ENCODE results near the gene ENO4.

The ENO4 gene

DNA sequence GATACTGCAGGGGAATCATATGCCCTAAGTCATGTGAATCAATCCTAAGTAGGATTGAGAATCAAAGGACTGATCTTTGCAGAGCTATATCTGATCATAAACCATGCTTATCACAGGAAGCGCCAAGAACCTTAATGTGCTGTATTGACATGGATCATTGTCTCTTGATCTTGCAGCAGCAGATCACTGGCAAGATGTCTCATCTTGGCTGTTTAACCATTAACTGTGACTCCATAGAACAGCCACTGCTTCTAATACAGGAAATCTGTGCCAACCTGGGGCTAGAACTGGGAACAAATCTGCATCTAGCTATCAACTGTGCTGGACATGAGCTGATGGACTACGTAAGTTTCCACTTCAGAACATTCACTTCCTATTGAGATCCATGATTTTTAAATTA lies 21.6 kb downstream of the ENO4 start:
- no peak for DNase-seq

DNA sequence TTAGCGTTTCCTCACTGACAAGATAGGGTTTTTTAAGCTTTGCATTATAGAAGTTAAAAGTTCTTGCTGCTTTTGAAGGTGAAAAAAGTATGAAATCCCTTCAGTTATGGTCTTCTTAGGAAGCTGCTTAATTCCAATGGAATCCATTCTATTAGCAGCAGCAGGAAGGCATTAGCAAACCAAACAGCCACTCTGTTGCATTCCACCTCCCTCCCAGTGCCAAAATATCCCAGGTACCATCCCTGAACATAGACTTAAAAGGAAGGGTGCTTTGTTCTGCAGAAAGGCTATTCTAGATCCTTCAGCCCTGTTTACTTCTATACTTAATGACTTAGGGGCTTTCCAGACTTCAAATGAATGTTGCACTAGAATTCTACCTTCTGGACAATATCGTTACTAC lies 23.8 kb downstream of the ENO4 start:
- no peak for DNase-seq

DNA sequence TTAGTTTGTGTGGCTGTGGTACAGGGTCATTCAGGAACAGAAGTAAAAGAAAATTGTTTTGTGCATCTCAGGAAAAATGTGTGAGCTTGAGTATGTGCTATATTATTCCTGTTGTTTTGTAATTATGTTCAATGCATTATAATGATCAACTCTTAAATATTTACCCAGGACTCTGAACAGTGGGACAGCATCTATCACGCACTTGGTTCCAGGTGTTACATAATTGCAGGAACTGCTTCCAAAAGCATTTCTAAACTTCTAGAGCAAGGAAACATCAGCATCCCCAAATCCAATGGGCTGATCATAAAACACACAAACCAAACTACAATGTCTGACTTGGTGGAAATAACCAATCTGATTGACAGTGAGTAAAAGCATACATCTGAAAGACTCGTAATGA lies 26.6 kb downstream of the ENO4 start:
- DNase-seq, result no peak

DNA sequence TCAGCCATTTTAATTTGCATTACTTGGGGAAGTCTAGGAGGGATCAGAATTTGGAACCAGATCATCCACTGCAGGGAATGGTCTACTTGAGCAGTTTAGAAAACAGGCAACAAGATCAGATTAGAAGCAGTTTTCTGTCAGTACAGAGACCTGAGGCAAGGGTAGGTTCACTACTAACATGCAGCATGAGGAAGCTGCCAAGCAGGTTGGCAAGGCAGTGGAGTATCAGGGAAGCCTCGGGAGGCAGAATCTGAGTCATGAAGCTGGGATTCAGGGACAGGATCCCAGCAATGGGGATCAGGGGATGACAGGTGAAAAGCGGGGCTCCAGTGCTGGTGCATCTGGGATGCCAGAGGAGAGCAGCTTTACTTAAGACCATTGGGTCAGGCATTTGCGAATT lies 28.1 kb downstream of the ENO4 start:
- DNase-seq, result no peak

DNA sequence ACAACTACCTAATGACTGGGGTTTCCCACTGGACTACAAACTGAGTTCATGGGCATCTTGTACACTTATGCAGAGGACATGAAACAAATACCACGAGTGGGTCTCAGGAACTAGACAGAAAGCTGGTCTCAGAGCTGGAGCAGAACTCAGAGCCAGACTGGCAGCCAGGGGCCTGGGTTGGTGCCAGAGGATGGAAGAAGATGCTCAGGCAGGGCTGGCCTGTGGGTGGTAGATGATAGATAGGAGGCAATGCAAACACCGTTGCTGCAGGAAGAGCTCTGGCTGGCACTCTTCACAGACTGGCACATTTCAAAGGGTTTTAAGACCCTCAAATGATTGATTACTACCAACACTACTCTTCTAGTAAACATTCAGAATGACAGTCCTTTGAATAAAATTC lies 28.8 kb downstream of the ENO4 start:
- DNase-seq, result no peak

DNA sequence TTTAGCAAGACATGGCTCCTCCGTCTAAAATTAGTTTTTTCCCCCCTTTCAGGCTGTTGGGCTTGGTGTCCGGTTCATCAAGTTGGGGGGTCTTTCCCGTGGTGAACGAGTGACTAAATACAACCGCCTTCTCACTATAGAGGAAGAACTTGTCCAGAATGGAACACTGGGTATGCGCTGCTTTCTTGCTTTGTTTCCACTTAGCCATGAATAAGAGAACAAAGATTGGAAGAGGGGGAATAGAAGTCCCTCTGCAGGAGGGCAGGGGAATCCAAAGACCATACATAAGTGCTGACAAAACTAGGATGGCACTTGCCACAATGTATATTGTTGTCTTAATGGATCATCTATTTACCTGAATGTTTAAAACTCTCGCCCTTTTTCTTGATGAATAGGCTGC lies 30.5 kb downstream of the ENO4 start:
- no peak for DNase-seq

DNA sequence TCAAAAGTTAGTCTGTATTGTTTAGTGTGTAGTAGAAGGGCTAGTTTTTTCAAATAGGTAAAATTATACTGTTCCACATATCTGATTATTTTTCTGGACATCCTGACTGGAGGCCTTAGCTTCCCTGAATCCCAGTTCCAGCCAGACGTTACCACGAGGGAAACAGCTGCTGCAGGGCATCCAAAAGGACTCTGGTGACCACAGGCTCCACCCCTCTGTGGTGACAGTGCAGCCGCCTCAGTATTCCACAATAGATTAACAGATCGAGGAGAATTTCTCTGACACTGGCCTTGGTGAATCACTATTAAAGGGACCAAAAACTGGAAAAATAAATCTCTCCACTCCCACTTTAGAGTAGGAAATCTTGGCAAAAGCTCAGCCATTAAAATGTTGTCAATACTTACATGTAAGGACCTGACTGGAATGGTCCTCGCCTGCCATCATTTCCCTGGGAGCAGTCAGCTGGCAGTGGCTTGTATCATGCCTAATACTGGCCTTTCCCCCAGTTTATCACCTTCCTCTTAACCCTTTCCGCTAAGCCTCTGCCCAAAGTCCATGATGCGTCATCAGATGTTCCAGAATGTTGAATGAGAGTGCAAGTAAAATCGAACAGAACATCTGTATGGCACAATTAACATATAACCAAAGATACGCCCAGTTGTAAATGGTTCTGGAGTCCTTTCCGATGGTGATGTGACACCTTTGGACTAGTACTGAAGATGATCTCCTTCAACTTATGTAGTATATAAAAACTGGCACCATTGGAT lies 31.6 kb downstream of the ENO4 start:
- no peak for DNase-seq

DNA sequence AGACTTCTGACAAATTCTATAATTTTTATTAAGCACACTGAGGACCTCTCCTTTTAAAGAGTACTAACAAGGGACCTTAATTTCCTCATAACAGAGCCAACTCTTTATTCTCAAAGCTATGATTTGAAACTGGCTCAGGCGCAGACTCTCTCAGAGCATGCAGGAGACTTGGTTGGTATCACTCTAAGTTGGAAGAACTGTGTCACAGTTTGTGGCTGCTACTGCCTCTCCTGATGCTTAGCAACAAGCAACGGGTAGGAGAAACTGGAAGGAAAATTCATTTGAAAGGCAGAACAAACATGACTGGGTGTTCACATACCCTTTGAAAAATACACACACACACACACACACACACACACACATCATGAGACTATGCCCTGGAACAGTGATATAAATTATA lies 33.3 kb downstream of the ENO4 start:
- DNase-seq, result no peak

DNA sequence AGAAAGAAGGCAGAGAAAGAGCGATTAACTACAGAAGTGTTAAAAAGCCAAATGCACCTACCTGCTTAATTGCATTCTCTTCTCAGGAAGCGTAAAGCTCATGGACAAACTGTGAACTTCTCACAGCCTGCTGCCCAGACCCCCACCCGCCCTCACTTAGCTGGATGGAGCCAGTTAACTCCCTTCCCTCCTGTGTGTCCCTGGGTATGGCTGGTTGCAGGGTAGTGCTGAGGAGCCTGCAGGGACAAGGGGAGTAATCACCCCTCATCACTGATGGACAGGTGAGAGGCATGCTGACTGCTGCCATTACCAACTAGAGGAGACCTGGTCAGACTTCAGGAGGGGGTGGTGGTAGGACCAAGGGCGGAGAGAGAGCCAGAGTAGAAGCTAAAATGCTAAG lies 37.5 kb downstream of the ENO4 start:
- DNase-seq, result no peak

DNA sequence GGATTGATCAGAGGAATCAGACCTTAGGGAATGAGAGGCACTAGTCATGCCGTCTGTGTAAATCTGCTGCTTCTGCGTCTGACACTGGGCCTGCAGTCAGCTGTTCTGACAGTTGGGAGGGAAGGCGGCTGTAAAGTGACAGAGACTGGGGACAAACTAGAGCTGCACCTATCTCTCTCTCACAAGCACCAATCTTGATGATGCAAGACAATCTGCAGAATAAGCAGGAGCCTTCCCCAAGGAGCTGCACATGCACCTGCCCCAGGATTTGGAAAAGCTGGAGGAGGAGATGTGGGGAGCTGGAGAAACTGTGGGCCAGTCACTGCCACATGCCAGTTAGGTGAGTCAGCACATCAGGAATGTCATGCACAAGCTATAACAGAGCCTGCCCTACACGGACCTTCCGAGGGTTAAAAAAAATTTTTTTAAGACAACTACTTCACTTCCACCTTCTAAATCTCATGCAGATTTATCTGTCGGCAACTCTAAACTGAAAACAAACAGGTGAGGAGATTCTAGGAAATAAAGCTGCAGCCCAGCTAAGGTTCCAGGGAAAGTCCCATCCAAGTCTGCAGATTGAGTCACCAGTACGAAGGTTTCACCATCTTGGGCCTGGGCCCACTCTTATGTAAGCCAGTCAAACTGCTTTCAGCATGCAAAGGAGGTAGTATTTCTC lies 39.2 kb downstream of the ENO4 start:
- DNase-seq, result peak; percentile 88

DNA sequence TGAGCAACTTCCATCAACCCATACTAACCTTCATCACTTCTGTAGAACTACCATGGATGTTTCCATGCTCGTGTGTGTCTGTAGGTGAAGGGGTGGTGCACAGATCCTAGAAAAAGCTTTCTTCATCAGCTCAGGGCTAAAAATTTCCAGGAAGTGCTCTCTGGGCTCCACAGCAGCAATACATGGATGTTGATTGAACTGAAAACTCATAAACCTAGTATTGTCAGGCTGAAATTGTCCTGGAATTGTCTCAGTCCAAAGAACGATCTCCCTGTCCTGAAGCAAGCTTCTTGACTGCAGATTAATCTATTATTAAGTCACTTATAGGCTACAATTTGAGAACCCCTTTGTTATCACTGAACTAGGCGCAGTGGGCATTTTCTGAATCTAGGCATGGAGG lies 39.8 kb downstream of the ENO4 start:
- no peak for DNase-seq

DNA sequence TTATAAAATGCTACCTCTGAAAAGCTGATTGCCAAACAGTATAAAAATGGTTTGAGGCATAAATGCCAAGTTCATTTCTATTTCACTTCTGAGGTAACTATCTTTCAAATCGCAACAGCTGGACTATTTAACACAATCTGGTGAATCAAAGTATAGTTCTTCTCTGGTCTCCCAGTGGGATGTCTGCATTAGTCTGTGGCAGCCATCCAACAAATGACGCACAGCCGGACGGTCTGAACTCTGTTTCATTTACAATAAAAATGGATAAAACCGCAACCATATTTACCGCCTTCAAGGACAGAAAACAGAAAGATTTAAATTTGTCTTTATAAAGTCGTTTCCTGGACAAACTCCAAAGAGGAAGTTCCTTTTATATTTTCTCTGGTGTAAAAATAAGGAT lies 41.9 kb downstream of the ENO4 start:
- no peak for DNase-seq

DNA sequence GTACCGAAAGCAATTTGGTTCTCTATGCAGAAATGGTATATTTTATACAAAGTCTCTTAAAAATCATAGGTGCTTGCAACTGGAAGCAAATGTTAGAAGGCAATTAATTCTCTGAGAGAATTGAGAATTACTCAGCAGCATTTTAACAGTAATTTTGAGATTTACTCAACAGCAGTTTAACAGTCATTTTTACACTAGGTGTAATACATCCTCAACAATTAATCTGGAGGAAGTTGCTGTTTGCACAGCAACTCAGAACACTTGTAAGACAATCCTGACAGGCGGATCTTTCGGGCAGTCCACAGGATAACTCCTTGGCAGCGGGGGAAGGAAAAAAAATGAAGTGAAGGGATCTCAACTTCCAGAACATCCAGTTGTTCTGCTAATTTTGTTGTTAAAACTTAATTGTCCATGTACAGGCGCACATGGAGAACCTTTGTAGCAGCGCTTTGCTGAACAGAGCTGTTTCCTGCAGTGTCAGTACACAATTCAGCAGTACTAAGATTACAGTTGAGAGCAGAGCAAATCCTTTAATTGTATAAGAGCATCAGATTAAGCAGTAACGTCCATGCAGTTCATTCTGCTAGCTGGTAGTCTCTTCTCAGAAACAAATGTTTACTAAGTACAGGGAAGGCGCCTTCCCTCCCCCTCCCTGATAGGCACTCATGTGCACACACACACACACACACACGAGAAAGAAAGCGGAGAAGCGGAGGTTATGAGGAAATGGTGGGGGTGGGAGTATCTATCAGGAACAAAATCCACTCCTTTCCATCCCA lies 43.8 kb downstream of the ENO4 start:
- DNase-seq, result no peak

DNA sequence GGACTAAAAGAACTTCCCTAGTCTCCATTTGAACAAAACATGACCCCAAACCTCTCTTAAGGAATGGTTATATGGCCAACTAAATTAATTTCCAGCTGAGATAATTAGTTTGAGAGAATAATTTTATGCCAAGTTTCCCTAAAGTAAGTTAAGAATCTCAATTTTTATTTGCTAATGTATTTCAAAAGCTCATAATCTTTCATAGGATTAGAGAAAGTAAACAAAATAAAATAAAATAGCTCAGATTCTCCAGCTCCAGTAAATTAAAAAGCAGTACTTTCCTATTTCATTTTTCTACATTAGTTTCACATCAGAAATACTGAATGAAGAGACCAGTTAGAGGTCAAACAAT lies 44.4 kb downstream of the ENO4 start:
- no peak for DNase-seq

DNA sequence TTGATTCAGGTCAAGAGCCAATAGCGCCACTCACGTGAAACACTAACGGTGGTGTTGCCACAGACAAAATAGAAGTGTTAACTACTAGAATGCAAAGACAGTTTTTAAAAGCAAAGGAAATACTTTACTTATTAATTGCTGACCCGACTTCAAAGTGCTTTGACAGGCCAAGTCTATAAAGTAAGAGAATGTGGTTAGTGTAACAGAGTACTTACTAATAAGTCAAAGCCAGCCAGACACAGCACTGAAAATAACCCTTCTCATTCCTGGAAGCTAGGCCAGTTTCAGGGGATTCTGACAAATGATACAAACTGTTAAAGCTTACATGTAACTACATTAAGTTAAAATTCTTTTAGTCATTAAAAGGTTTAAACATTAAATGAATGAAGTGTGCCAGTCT lies 50.3 kb downstream of the ENO4 start:
- DNase-seq, result no peak

DNA sequence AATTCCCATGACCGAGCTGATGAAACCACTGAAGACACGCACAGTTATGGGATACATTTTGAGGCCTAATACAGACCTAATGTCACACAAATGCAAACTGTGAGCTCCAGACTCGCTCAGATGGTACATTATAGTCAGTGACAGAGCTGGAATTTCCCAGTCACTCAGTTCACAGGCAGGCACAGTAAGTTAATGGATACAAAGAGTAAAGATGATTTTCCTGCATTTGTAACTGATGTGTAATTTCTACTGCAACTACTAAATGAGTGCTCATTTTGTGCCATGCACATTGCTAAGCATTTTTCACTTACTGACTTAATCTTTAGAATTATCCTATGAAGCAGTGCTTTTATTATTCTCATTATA lies 56.5 kb downstream of the ENO4 start:
- no peak for DNase-seq

DNA sequence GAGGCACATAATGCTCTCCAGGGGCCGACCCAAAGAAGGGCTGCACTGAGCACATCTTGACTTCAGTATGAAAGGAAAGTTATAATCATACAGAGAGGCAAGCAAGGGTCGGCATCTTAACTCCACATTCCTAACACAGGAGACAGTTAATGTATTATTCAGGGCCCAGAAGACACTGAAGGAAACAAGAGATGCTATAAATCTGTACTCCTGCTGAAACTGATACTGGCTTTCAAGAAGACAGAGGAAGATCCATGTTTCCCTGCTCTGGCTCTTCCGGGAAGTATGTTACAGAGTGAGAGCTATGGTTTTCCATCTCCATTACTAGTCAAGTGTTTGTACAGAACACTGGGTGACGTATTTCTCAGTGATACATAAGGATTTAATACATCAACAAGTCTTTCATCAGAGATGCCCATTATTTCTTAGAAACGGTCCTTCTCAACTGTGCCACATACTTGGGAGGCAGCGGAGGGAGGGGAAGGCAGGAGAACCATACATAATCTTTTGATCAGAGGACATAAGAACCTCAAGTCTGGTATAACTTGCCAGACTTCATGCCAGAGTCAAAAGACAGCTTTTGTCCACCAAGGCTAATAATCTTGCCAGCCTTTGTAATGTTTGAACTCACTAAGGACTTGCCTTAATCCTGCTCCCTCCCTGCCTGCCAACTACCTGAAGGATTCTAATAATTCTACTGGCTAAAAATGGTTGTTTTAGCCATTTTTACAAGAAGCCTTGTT lies 58.1 kb downstream of the ENO4 start:
- no peak for DNase-seq

DNA sequence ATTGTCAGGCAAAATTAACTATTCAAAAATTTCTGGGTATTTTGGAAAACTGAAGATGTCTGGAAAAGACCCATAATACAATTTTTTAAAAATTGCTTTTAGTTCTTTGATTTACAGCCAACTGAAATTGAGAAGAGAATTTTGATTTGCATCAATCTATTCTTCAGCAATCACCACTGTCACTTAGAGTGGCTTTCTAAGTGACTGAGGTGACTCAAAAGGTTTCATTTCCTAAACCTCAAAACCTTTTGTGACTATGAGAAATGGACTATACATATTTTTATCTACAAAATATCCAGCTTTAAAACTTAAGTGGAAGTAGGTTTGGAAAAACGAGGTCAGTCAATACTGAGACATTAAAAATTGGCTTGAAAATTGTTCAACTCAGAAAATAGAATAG lies 60.0 kb downstream of the ENO4 start:
- no peak for DNase-seq

DNA sequence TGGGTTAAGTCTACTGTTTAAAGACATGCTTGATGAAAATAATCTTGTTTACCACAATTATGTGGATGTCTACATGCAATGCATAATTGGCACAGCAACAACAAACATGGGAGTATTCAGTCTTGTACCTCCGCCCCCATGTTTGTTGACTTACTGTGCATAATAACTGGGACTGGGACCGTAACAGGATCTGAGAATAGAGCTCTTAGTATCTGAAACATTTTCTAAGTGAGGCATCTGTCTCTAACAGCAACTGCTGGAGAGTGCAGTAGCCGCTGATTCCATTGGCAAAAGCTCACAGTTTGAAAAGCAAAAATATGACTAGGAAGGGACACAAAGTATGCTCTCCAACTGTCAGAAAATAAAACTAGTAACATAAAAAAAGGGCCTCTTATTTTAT lies 61.6 kb downstream of the ENO4 start:
- DNase-seq, result no peak

DNA sequence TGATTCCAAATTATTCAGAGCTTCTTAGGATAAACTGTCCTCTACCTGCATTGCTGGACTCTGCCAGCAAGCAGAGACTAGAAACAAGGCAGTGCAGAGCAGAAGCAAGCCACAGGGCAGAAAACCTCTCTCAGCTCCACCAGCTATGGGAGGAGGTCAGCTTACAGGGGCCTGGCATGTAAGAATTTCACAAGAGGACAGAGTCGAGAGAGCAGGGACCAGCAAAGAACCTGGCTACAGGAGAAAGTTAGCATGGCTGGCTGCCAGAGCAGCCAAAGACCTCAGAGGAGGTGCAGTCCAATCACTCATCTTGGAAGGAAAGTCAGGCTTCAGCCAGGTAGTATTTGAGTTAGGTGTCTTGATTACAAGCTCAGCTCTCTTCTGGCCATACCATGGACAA lies 62.9 kb downstream of the ENO4 start:
- no peak for DNase-seq

DNA sequence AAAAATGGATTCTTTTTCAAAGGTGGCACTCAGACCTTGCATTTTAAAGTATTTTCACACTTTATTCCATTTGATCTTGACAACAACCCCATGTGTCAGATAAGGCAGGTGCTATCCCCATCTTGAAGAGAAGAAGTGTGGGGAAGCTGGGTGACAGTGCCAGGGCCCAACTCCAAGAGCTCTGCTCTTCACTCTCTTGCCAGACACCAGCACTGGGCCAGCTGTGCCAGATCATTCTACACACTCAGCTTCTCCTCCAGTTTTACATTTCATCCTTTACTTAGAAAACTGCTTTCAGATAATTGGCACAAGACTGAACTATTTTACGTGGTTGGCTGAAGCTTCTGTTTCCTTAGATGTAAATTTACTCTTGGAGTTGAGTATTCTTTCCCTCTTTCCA lies 64.4 kb downstream of the ENO4 start:
- DNase-seq, result no peak

DNA sequence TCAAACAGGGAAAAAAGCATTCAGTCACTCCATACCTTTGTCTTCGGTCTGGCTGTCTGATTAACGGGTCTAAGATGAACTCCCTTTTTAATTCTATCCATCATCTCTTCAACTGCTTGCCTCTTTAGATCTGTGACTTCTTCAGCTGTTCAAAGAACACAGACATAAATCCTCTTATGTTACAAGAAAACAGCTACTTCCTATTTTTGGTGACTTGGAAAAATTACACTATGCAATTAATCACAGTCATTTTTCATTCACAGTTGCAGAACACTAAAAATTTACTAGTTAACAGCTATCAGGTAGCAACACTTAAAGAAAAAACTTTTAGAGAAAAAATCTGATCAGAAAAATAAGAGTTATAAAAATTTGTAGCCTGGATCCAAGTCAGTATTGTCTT lies 66.0 kb downstream of the ENO4 start:
- no peak for DNase-seq

DNA sequence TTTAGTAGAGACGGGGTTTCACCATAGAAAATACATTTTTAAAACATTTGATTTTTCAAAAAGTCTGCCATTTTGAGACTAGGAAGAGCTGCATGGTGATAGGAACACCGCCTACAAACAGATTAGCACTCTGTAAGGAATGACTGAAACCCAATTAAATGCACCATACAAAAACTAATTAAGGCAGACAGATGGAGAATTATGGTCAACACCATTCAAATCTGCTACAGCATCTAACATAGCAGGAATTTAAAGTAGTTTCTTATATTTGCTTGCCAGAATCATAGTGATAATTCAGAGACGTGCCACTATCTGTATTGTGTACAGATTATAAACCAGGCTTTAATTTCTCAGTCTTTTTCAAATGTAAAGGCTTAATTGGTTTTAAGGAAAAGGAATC lies 68.2 kb downstream of the ENO4 start:
- DNase-seq, result no peak

DNA sequence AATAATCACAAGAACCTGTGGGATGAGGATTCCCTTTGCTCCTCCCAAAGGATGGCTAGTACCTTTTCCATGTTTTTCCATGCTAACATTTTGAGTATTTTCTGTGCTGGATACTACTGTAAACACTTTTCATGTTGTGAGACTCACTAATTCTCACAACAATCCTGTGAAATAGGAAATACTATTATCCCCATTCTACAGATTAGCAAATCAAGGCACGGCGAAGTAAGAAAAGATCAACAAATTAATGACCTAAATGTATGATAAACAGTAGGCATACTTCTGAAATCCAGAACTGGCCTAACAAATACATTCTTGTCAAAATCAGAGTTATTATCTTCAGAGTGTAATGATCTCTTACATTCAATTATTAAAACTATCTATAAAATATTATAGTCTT lies 69.3 kb downstream of the ENO4 start:
- no peak for DNase-seq

Data from islet precursor cell (in vitro differentiated cells).